ENCODE results near the gene TENM4. TPM values are rescaled to one million over a fixed set of nuclear protein-coding genes. Genes with fewer than 3 reads are reported as not detected.

Gene TENM4
- total RNA-seq, 1 donor from 2014 or later = 117 TPM

DNA sequence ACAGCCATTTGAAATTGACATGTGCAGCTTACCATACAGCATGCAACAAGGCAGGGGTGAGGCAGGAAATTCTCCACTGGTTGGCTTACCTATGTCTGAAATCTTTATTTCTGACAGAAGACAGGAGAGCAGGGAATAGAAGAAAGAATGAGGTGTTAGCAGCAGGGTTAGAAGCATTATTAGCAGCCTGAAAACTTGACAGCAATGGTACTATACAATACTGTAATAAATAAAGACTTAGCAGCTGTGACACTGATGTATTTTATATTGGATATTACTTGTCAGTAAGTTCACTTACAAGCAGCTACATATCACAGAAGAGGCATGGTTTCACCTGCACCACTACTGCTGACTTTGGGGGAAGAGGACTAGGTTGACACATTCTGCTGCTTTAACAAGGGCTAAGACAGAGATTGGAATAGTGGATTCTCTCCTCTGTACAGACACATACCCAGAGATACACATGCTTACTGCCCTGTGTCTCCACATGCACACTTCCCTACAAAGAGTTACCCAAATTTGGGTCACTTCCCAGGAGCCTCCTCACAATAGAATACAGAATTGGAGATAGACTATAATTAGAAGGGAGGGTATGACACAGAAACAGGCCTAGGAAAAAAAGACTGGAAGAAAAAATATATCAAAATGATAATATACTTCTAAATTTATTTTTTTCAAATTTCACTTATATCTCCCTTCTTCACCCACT, 720.4 kb downstream of the TENM4 start:
- TF ChIP-seq CTCF (IDR thresholded peaks at IDR 0.05; ENCODE audit: unreplicated experiment) = no peak
- H3K27ac Mint-ChIP-seq = no peak overlapping the region
- H3K4me1 Mint-ChIP-seq (ENCODE audit: low read depth) = no peaks in the 10 kb centered on the region
- no peaks in the 10 kb centered on the region for H3K9me3 Mint-ChIP-seq (ENCODE audit: low read depth)
- no peak overlapping the region for H3K4me3 Mint-ChIP-seq (ENCODE audit: low read depth)
- H3K27me3 Mint-ChIP-seq = no peaks in the 10 kb centered on the region
- peaks cover 1% of the 10 kb centered on the region for H3K36me3 Mint-ChIP-seq (ENCODE audit: insufficient read depth)
- DNase-seq (ENCODE audit: low spot score, unreplicated experiment) = no peak

DNA sequence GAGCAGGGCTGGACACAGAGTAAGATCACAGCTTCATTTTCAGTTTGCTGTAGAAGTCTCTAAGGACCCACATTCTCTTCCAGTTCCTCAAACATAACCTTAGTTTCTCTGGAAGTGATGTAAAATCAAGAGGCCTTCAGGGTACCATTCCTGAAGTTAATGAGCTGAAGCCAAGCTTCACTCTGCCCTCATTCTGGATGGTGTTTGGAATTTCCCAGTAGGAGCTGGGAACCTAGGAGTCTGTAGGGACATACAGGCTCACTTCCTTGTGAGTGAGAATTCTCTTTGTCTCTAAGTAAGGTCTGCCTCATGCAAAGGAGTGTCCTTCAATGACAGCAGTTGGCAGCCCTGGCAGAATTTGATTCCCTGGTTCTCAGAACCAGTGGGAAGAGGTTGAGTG, 723.8 kb downstream of the TENM4 start:
- Mint-ChIP-seq H3K36me3 (ENCODE audit: insufficient read depth) (peaks cover 4% of the 10 kb centered on the region), H3K4me3 (ENCODE audit: low read depth) (no peak overlapping the region), H3K9me3 (ENCODE audit: low read depth) (no peaks in the 10 kb centered on the region), H3K27ac (no peak overlapping the region), H3K27me3 (no peaks in the 10 kb centered on the region), H3K4me1 (ENCODE audit: low read depth) (no peaks in the 10 kb centered on the region)
- TF ChIP-seq CTCF (IDR thresholded peaks at IDR 0.05; ENCODE audit: unreplicated experiment) = no peak
- no peak for DNase-seq (ENCODE audit: low spot score, unreplicated experiment)

GRCh38 chr11:78715639-78716311, 725.1 kb downstream of the TENM4 start:
- DNase-seq (ENCODE audit: low spot score, unreplicated experiment) = peak; percentile 37
- H3K4me1 Mint-ChIP-seq (ENCODE audit: low read depth) = no peaks in the 10 kb centered on the region
- no peak overlapping the region for H3K27ac Mint-ChIP-seq
- H3K4me3 Mint-ChIP-seq (ENCODE audit: low read depth) = no peak overlapping the region
- H3K36me3 Mint-ChIP-seq (ENCODE audit: insufficient read depth) = peaks cover 5% of the 10 kb centered on the region
- peak; percentile 76 for TF ChIP-seq CTCF (IDR thresholded peaks at IDR 0.05; ENCODE audit: unreplicated experiment)
- H3K27me3 Mint-ChIP-seq = no peaks in the 10 kb centered on the region
- H3K9me3 Mint-ChIP-seq (ENCODE audit: low read depth) = no peaks in the 10 kb centered on the region

GRCh38 chr11:78714539-78714938, 726.3 kb downstream of the TENM4 start:
- H3K4me3 Mint-ChIP-seq (ENCODE audit: low read depth) = no peak overlapping the region
- TF ChIP-seq CTCF (IDR thresholded peaks at IDR 0.05; ENCODE audit: unreplicated experiment) = no peak
- no peak for DNase-seq (ENCODE audit: low spot score, unreplicated experiment)
- H3K27me3 Mint-ChIP-seq = no peaks in the 10 kb centered on the region
- no peak overlapping the region for H3K27ac Mint-ChIP-seq
- H3K36me3 Mint-ChIP-seq (ENCODE audit: insufficient read depth) = peaks cover 5% of the 10 kb centered on the region
- no peaks in the 10 kb centered on the region for H3K4me1 Mint-ChIP-seq (ENCODE audit: low read depth)
- no peaks in the 10 kb centered on the region for H3K9me3 Mint-ChIP-seq (ENCODE audit: low read depth)

DNA sequence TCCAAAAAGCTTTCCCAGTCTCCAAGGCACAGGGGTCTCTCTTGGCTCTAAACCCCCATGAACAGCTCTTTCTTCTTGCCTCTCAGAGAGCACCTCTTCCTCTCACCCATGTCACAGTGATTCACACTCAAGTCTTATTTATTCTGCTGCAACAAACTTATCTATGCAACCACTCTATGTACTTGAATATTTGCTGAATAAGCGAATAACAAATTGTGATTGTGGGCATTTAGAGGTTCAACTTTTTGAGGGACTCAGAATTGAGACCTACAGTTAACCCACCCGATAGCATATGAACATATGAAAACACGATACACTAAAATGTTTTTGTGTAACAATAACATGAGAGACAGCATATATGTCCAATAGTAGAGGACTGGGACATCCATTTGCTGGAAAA, 729.1 kb downstream of the TENM4 start:
- Mint-ChIP-seq H3K36me3 (ENCODE audit: insufficient read depth) (peaks cover 11% of the 10 kb centered on the region), H3K4me1 (ENCODE audit: low read depth) (no peaks in the 10 kb centered on the region), H3K4me3 (ENCODE audit: low read depth) (no peak overlapping the region), H3K27me3 (no peaks in the 10 kb centered on the region), H3K9me3 (ENCODE audit: low read depth) (no peaks in the 10 kb centered on the region), H3K27ac (no peak overlapping the region)
- DNase-seq (ENCODE audit: low spot score, unreplicated experiment) = no peak
- no peak for TF ChIP-seq CTCF (IDR thresholded peaks at IDR 0.05; ENCODE audit: unreplicated experiment)

All from progenitor cell of endocrine pancreas (in vitro differentiated cells).